HL-60/S4 treated with retinoic acid at 250 ng/mL for 4 days and 3 days (cell line): Measurements from ENCODE around the gene PGF.

ENCODE experiments used
- in situ Hi-C: fragments of 300-500 bp; cut with MboI; formaldehyde crosslinking; loops from 2 replicates; pipeline ENCODE4 v1.7.0; 2022; ENCODE audit warnings: low sequenced_read_pairs

The PGF gene

GRCh38 chr14:74959596-74960180, 4.3 kb upstream of the PGF start:
- in situ Hi-C loops: no loop called here

GRCh38 chr14:74956280-74957072, 1.1 kb upstream of the PGF start:
- in situ Hi-C loops: no loop called here

GRCh38 chr14:74956027-74956279, 556 bp upstream of the PGF start:
- in situ Hi-C loops: no loop called here

- in situ Hi-C loops: no loop called here
Observed at GRCh38 chr14:74954947-74955228, 509 bp downstream of the PGF start.

- in situ Hi-C loops: no loop called here
Observed at GRCh38 chr14:74954232-74954946, 1.0 kb downstream of the PGF start.

GRCh38 chr14:74953686-74954085, 1.7 kb downstream of the PGF start:
- in situ Hi-C loops: no loop called here

GRCh38 chr14:74952697-74953484, 2.5 kb downstream of the PGF start:
- in situ Hi-C loops: no loop called here

GRCh38 chr14:74952180-74952665, 3.2 kb downstream of the PGF start:
- in situ Hi-C loops: no loop called here

GRCh38 chr14:74951443-74952179, 3.8 kb downstream of the PGF start:
- in situ Hi-C loops: no loop called here

GRCh38 chr14:74950795-74951442, 4.5 kb downstream of the PGF start:
- in situ Hi-C loops: no loop called here

GRCh38 chr14:74949859-74950573, 5.4 kb downstream of the PGF start:
- in situ Hi-C loops: no loop called here

- in situ Hi-C loops: no loop called here
Observed at GRCh38 chr14:74949191-74949601, 6.2 kb downstream of the PGF start.

GRCh38 chr14:74948228-74949175, 6.9 kb downstream of the PGF start:
- in situ Hi-C loops: no loop called here

- in situ Hi-C loops: no loop called here
Observed at GRCh38 chr14:74947353-74948227, 7.8 kb downstream of the PGF start.

- in situ Hi-C loops: no loop called here
Observed at GRCh38 chr14:74946659-74947281, 8.6 kb downstream of the PGF start.

- in situ Hi-C loops: no loop called here
Observed at GRCh38 chr14:74945852-74946658, 9.3 kb downstream of the PGF start.
